ENCODE results near the gene KCP. TPM values are rescaled to one million over a fixed set of nuclear protein-coding genes. Genes with fewer than 3 reads are reported as not detected.
A peak's percentile ranks its signal among the peaks of the same experiment; 100 is the strongest.

KCP gene
- total and polyA plus RNA-seq, 3 experiments from 2014 or later, result 0.84 to 1.1 TPM; not detected in 1

DNA sequence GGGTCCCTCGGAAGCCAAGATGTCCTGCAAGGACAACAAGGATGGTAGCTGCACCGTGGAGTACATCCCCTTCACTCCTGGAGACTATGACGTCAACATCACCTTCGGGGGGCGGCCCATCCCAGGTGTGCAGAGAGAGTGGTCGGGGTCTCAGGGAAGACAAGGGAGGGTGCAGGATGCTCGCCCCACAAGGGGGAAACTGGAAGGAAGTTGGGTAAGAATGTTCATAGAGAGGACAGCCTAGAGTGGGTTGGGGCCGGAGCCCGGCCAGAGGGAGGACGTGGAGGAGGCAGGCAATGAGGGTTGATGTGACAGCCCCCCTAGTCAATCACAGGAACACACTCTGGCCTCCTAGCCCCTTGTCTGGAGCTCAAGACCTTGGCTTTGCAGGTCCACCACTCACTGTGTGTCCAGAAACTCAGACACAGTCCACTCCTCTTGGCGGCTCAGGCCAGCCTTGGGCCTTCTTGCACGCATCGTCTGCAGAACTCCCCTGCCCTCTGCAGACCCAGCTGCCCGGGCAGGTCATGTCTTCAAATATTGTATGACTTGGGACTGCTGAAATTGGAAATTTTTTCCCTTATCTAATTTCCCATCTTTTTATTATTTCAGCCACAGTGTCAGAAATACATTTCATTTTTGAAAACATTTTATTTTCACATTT, 63.6 kb downstream of the KCP start:
- Histone ChIP-seq H3K27me3 (ENCODE audit: insufficient read depth, low read length, poor library complexity, severe bottlenecking) (no peaks in the 10 kb centered on the region), H3K9me3 (ENCODE audit: low read length) (no peaks in the 10 kb centered on the region), H3K27ac (ENCODE audit: low read depth, low read length) (no peak overlapping the region), H3K4me1 (ENCODE audit: insufficient read depth, low read length) (no peaks in the 10 kb centered on the region), H3K36me3 (ENCODE audit: insufficient read depth, low read length) (no peaks in the 10 kb centered on the region), H3K4me3 (ENCODE audit: low read length) (no peak overlapping the region)
- no peak for DNase-seq
- peak overlapping the region in 1 of 8 donors; percentile 58 for H3K27ac Mint-ChIP-seq
- H3K4me1 Mint-ChIP-seq, result peaks cover 0 to 1% (median 0%) of the 10 kb centered on the region in 3 donors
- H3K27me3 Mint-ChIP-seq, result peaks cover 0 to 2% of the 10 kb centered on the region in 2 donors
- CTCF ChIA-PET, result interaction anchor here (1.3 kb wide), 1 partner anchor 16 kb away, joined by 4 read pairs; the partner anchor contains the start of gene ATP6V1F
- POLR2A ChIA-PET, result no interaction called here
- no peak overlapping the region for H3K4me3 Mint-ChIP-seq
- H3K9me3 Mint-ChIP-seq, result no peaks in the 10 kb centered on the region
- H3K36me3 Mint-ChIP-seq, result no peaks in the 10 kb centered on the region

DNA sequence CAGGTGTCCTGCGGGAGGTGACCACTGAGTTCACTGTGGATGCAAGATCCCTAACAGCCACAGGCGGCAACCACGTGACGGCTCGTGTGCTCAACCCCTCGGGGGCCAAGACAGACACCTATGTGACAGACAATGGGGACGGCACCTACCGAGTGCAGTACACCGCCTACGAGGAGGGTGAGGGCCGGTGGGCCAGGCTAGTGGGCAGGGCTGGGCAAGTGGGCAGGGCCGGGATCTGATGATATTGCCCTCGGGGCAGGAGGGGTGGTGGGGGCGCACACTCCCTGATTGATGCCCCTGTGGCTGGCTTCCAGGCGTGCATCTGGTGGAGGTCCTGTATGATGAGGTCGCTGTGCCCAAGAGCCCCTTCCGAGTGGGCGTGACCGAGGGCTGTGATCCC, 64.5 kb downstream of the KCP start:
- Mint-ChIP-seq H3K4me3 (no peak overlapping the region), H3K36me3 (no peaks in the 10 kb centered on the region), H3K4me1 (peaks cover 0 to 1% (median 0%) of the 10 kb centered on the region in 3 donors), H3K27ac (no peak overlapping the region), H3K9me3 (no peaks in the 10 kb centered on the region), H3K27me3 (peaks cover 0 to 2% of the 10 kb centered on the region in 2 donors)
- ChIA-PET POLR2A (no interaction called here), CTCF (no interaction called here)
- Histone ChIP-seq H3K36me3 (ENCODE audit: insufficient read depth, low read length) (no peaks in the 10 kb centered on the region), H3K4me1 (ENCODE audit: insufficient read depth, low read length) (no peaks in the 10 kb centered on the region), H3K9me3 (ENCODE audit: low read length) (no peaks in the 10 kb centered on the region), H3K27me3 (ENCODE audit: insufficient read depth, low read length, poor library complexity, severe bottlenecking) (no peaks in the 10 kb centered on the region), H3K27ac (ENCODE audit: low read depth, low read length) (no peak overlapping the region), H3K4me3 (ENCODE audit: low read length) (no peak overlapping the region)
- DNase-seq, result no peak

- peaks cover 0 to 1% (median 0%) of the 10 kb centered on the region in 3 donors for H3K4me1 Mint-ChIP-seq
- peaks cover 0 to 2% of the 10 kb centered on the region in 2 donors for H3K27me3 Mint-ChIP-seq
- H3K27ac ChIP-seq (ENCODE audit: low read depth, low read length), result no peak overlapping the region
- DNase-seq, result no peak
- H3K9me3 ChIP-seq (ENCODE audit: low read length), result no peaks in the 10 kb centered on the region
- no peaks in the 10 kb centered on the region for H3K36me3 ChIP-seq (ENCODE audit: insufficient read depth, low read length)
- no peaks in the 10 kb centered on the region for H3K36me3 Mint-ChIP-seq
- H3K9me3 Mint-ChIP-seq, result no peaks in the 10 kb centered on the region
- ChIA-PET CTCF (interaction anchor here (1.0 kb wide), 1 partner anchor 38 kb away, joined by 3 read pairs; no protein-coding TSS in a partner anchor), POLR2A (no interaction called here)
- H3K4me3 Mint-ChIP-seq, result no peak overlapping the region
- H3K27me3 ChIP-seq (ENCODE audit: insufficient read depth, low read length, poor library complexity, severe bottlenecking), result no peaks in the 10 kb centered on the region
- H3K4me1 ChIP-seq (ENCODE audit: insufficient read depth, low read length), result no peaks in the 10 kb centered on the region
- no peak overlapping the region for H3K27ac Mint-ChIP-seq
- H3K4me3 ChIP-seq (ENCODE audit: low read length), result no peak overlapping the region
These were observed 65.0 kb downstream of the KCP start for GRCh38 chr7:128845475-128845874.

DNA sequence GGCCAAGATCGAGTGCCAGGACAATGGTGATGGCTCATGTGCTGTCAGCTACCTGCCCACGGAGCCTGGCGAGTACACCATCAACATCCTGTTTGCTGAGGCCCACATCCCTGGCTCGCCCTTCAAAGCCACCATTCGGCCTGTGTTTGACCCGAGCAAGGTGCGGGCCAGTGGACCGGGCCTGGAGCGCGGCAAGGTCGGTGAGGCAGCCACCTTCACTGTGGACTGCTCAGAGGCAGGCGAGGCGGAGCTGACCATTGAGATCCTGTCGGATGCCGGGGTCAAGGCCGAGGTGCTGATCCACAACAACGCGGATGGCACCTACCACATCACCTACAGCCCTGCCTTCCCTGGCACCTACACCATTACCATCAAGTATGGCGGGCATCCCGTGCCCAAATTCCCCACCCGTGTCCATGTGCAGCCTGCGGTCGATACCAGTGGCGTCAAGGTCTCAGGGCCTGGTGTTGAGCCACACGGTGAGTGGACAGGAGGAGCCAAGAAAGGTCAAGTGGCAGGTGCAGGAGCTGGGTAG, 65.7 kb downstream of the KCP start:
- no peaks in the 10 kb centered on the region for H3K4me1 ChIP-seq (ENCODE audit: insufficient read depth, low read length)
- no peaks in the 10 kb centered on the region for H3K9me3 ChIP-seq (ENCODE audit: low read length)
- H3K4me3 ChIP-seq (ENCODE audit: low read length), result no peak overlapping the region
- Mint-ChIP-seq H3K9me3 (no peaks in the 10 kb centered on the region), H3K27ac (no peak overlapping the region), H3K4me1 (peaks cover 0 to 1% (median 0%) of the 10 kb centered on the region in 3 donors), H3K4me3 (no peak overlapping the region), H3K27me3 (no peaks in the 10 kb centered on the region), H3K36me3 (no peaks in the 10 kb centered on the region)
- no peak overlapping the region for H3K27ac ChIP-seq (ENCODE audit: low read depth, low read length)
- DNase-seq, result no peak
- no peaks in the 10 kb centered on the region for H3K36me3 ChIP-seq (ENCODE audit: insufficient read depth, low read length)
- POLR2A ChIA-PET, result no interaction called here
- CTCF ChIA-PET, result interaction anchor here (1.0 to 5.0 kb wide), 2 partner anchors 38 to 39 kb away, joined by 3 to 35 read pairs; no protein-coding TSS in a partner anchor
- H3K27me3 ChIP-seq (ENCODE audit: insufficient read depth, low read length, poor library complexity, severe bottlenecking), result no peaks in the 10 kb centered on the region

DNA sequence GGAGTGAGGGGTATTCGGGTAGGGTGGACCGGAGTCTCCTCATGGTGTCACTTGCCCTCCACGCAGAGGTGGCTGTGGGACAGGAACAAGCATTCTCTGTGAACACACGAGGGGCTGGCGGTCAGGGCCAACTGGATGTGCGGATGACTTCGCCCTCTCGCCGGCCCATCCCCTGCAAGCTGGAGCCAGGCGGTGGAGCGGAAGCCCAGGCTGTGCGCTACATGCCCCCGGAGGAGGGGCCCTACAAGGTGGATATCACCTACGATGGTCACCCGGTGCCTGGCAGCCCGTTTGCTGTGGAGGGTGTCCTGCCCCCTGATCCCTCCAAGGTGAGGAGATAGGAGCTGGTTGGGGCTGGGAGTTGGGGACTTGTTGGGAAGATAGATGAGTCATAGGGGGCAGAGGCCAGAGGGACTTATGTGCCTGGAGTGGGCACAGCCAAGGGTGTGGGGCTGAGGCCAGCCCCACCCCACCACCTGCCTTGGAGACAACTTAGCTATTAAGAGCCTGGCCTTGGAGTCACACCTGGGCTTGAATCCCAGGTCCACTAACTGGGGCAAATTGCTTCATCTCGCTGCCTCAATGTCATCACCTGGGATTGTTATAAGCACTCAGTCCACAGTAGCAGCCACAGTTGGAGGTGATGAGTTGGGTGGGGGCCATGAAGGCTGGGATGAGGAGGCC, 66.4 kb downstream of the KCP start:
- no peak overlapping the region for H3K27ac ChIP-seq (ENCODE audit: low read depth, low read length)
- no peaks in the 10 kb centered on the region for H3K4me1 ChIP-seq (ENCODE audit: insufficient read depth, low read length)
- no peaks in the 10 kb centered on the region for H3K9me3 ChIP-seq (ENCODE audit: low read length)
- DNase-seq, result no peak
- CTCF ChIA-PET, result interaction anchor here (0.8 to 5.0 kb wide), 2 partner anchors 23 to 40 kb away, joined by 3 to 35 read pairs; no protein-coding TSS in a partner anchor
- H3K27me3 ChIP-seq (ENCODE audit: insufficient read depth, low read length, poor library complexity, severe bottlenecking), result no peaks in the 10 kb centered on the region
- Mint-ChIP-seq H3K9me3 (no peaks in the 10 kb centered on the region), H3K4me3 (no peak overlapping the region), H3K36me3 (no peaks in the 10 kb centered on the region), H3K4me1 (peaks cover 0 to 1% (median 0%) of the 10 kb centered on the region in 3 donors), H3K27ac (no peak overlapping the region), H3K27me3 (no peaks in the 10 kb centered on the region)
- H3K36me3 ChIP-seq (ENCODE audit: insufficient read depth, low read length), result no peaks in the 10 kb centered on the region
- POLR2A ChIA-PET, result interaction anchor here (0.6 kb wide), 1 partner anchor 32 kb away, joined by 7 read pairs; no protein-coding TSS in a partner anchor
- no peak overlapping the region for H3K4me3 ChIP-seq (ENCODE audit: low read length)

- Mint-ChIP-seq H3K27me3 (no peaks in the 10 kb centered on the region), H3K9me3 (no peaks in the 10 kb centered on the region), H3K36me3 (no peaks in the 10 kb centered on the region), H3K27ac (no peak overlapping the region), H3K4me3 (no peak overlapping the region), H3K4me1 (peaks cover 0 to 1% (median 0%) of the 10 kb centered on the region in 3 donors)
- H3K4me1 ChIP-seq (ENCODE audit: insufficient read depth, low read length), result no peaks in the 10 kb centered on the region
- POLR2A ChIA-PET, result interaction anchor here (0.6 kb wide), 1 partner anchor 33 kb away, joined by 7 read pairs; no protein-coding TSS in a partner anchor
- no peaks in the 10 kb centered on the region for H3K27me3 ChIP-seq (ENCODE audit: insufficient read depth, low read length, poor library complexity, severe bottlenecking)
- H3K9me3 ChIP-seq (ENCODE audit: low read length), result no peaks in the 10 kb centered on the region
- H3K36me3 ChIP-seq (ENCODE audit: insufficient read depth, low read length), result no peaks in the 10 kb centered on the region
- DNase-seq, result no peak
- no peak overlapping the region for H3K27ac ChIP-seq (ENCODE audit: low read depth, low read length)
- CTCF ChIA-PET, result interaction anchor here (1.3 to 5.0 kb wide), 3 partner anchors 10 to 41 kb away, joined by 3 to 35 read pairs (median 4); no protein-coding TSS in a partner anchor
- no peak overlapping the region for H3K4me3 ChIP-seq (ENCODE audit: low read length)
These were observed 67.6 kb downstream of the KCP start for GRCh38 chr7:128842674-128843641.

GRCh38 chr7:128841921-128842673, 68.4 kb downstream of the KCP start:
- Mint-ChIP-seq H3K4me1 (peaks cover 0 to 1% (median 0%) of the 10 kb centered on the region in 3 donors), H3K27me3 (no peaks in the 10 kb centered on the region), H3K4me3 (no peak overlapping the region), H3K9me3 (no peaks in the 10 kb centered on the region), H3K36me3 (no peaks in the 10 kb centered on the region), H3K27ac (no peak overlapping the region)
- Histone ChIP-seq H3K9me3 (ENCODE audit: low read length) (no peaks in the 10 kb centered on the region), H3K4me3 (ENCODE audit: low read length) (no peak overlapping the region), H3K36me3 (ENCODE audit: insufficient read depth, low read length) (no peaks in the 10 kb centered on the region), H3K27ac (ENCODE audit: low read depth, low read length) (no peak overlapping the region), H3K4me1 (ENCODE audit: insufficient read depth, low read length) (no peaks in the 10 kb centered on the region), H3K27me3 (ENCODE audit: insufficient read depth, low read length, poor library complexity, severe bottlenecking) (no peaks in the 10 kb centered on the region)
- DNase-seq, result peak; percentile 35 to 67 (median 45)
- POLR2A ChIA-PET, result no interaction called here
- CTCF ChIA-PET, result interaction anchor here (1.3 to 5.0 kb wide), 4 partner anchors 9 to 42 kb away, joined by 3 to 35 read pairs (median 4); partner anchors contain the start of gene ATP6V1F

Data from CD8-positive, alpha-beta memory T cell (primary cell).